Ovary (tissue), 3 donors: ENCODE data around the gene ZMIZ2.

Experiments
- CTCF ChIP-seq, 3 donors: fragments of 450-650 bp in 2 of 3; fragments of 200-600 bp in 1 of 3; IDR thresholded peaks; one replicate each; pipeline versions ENCODE4 v1.5.1 to v1.8.0; 2016 to 2022; ENCODE audit warnings: antibody characterized with exemption in 3 of 3, mild to moderate bottlenecking in 1 of 3
- POLR2A ChIP-seq: fragments of 450-650 bp; IDR thresholded peaks from one replicate; pipeline ENCODE4 v1.6.1; 2017; ENCODE audit warnings: antibody characterized with exemption, mild to moderate bottlenecking, moderate library complexity
- donor health status: DM: no; HTN: no; CAD: no.

- TF ChIP-seq CTCF (IDR thresholded peaks at IDR 0.05) (no peak), POLR2A (no peak)
Observed at GRCh38 chr7:44789990-44790389, 41.3 kb downstream of the ZMIZ2 start.
